ENCODE results near the gene ZDHHC12.

ZDHHC12 gene

DNA sequence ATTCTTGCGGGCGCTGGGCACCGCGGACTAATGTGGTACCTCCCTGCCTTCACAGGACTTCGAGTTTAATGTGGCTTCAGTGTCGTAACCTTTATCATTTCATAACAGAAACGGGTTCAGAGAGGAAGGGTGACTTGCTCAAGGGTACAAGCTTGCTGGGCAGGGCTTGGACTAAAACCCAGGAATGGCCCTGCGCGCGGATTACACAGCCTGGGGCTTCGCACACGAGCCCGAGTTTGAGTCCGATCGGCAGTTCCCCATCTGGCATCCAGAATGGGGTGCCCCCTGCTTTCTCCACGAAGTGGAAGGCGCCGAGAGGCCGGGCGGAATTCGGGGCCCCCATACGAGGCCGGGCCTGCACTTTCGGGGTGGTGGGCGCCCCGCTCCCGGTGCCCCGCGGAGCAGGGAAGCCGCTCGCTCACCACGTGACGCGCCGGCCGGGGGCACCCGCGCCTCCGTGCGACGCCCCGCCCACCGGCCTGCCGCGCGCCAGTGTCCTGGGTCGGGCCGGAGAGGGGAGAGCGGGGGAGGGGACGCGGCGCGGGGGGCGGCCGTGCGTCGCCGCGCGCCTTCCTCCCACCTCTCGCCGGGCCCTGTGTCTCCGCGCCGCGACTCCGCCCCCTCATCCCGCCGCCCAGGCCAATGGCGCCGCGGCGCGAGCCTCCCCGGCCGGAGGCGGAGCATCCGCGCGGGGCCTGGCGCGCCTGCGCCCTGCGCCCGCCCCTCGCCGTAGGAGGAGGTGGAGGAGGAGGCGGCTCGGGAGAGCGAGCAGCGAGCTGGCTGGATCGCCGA, 35.2 kb downstream of the ZDHHC12 start, which contains the start of gene SET:
SET (plus strand) TSS at position 722 of the 792 bp plus-strand sequence. CDS start 361 bp downstream, outside the sequence.
- peak; percentile 33 to 96 (median 84) for DNase-seq

DNA sequence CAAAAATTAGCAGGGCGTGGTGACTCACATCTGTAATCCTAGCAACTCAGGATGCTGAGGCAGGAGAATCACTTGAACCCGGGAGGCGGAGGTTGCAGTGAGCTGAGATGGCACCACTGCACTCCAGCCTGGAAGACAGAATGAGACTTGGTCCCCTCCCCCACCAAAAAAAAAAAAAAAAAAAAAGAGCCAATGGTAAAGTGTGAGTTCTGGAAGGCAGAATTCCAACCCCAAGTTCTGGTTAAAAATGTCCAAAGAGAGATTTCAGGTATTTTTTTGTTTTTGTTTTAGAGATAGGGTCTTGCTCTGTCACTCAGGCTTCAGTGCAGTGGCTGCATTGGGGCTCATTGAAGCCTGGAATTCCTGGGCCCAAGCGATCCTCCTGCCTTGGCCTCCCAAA, 36.5 kb downstream of the ZDHHC12 start:
- no peak for DNase-seq

DNA sequence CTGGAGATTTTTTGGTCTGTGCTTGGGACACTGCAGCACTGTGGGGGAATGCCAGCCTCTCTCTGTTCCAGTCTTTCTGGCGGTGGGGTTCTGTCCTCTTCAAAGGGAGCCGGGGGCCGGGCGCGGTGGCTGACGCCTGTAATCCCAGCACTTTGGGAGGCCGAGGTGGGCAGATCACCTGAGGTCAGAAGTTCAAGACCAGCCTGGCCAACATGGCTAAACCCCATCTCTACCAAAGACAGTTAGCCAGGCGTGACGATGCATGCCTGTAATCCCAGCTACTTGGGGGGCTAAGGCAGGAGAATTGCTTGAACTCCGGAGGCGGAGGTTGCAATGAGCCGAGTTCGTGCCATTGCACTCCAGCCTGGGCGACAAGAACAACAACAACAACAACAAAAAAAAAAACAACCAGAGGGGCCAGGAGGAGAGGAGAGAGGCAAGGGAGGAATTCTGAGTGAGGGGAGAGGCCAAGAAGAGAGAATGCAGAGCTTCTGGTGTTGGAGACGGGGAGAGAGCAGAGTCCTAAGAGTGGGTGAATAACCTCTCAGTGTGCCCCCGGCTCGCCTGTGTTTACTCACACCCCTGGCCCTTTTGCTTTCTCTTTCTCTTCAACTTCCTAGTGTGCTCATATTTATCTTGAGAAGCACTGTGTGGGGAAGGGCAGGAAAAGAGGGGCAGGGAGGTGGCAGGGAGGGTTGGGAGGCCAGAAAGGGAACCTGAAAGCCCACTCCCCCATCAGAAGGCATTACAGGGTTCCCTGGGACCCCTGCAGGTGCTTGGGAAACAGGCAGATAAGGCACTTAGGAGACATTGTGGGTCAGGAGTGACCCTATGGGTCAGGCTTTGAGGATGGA, 38.1 kb downstream of the ZDHHC12 start:
- no peak for DNase-seq

DNA sequence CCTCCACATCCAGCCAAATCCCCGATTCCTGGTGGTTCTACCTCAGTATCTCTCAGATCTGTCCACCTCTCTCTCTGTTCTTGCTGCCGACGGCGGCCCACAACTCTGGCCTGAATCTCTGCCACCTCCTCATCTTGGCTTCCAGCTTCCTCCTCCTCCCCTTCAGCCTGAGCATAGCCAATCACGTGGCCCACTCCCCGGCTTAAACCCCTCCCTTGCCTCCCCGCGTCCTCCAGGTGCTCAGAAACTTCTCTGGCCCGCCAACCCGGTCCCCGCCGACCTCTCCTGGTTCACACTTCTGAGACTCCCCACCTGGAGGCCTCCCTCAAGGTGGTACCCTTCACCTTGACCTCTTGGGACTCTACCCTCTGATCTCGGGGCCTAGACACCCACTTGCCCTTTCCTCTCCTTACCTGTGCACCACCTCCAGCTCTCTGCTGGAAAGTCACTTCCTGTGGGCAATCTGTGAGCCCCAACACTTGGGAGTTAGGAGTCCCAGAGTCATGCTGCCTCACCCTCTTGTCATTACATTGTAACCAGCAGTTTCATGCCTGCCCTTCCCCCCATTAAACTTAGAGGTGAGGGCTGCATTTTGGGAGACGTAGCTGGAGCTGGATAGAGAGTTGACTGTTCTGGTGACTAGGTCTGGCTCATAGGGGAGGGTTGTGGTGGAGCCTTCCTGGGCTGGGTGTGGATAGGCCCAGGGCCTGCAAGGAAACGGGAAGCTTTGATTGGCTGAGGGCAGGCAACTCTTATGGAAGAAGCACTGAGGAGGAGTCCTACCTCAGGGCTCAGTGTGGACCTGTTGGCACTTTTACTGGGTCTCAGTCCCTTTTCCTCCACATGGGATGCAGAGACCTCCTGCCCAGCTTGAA, 39.4 kb downstream of the ZDHHC12 start:
- DNase-seq = peak in 31 of 51 donors; percentile 5 to 62 (median 26)

DNA sequence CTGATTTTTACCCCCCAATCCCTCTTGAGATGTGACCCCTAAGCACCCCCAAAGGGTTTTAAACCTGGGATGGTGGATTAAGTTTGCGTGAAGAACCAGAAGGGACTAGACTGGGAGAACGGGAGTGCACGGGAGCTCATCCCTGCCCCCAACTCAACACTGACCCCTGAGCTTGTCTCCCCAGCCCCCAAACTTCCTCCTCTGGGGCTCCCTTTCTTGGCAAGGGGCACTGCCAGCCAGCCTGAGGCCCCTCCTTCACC, 39.9 kb downstream of the ZDHHC12 start:
- DNase-seq = no peak

DNA sequence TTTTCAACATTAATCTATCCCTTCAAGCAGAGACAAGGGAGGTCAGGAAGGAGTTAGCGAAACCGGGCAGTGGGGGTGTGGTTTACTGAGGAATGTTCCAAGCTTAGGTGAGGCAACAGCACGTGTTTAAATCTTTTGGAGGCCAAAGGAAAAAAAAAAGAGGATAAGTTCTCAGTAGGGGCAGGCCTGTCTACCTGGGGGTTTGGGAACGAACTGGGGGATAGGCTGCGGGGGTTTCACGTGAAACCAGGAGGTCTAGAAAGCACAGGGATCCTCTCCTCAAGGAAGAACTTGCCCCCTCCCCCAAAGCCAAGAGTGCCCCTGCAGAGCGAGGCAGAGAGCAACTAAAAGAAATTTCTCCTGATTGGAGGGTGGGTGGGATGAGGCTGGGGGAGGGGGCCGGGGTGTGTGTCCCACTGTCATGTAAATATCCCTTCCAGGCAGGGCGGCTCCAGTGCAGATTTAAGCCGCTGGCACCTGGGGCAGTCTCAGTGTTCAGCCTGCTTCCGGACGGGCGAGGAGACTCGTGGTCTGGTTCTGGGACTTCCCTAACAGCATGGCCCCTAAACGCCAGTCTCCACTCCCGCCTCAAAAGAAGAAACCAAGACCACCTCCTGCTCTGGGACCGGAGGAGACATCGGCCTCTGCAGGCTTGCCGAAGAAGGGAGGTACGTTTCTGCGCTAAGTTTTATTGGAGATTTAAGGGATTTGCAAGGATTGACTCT, 40.4 kb downstream of the ZDHHC12 start:
- peak in 7 of 51 donors; percentile 3 to 15 (median 10) for DNase-seq

DNA sequence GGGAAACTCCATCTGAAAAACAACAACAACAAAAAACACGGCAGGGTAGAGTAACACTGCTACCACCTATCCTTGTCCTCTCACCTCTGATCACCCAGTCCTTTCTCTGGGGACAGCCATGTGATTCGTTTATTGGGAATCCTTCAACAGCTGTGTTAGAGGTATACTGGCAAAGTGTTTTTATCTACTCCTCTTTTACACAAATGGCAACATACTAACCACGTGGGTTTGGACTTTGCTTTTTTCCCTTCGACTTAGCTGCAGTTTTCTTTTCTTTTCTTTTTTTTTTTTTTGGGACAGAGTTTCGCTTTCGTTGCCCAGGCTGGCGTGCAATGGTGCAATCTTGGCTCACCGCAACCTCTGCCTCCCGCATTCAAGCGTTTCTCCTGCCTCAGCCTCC, 46.1 kb downstream of the ZDHHC12 start:
- DNase-seq = no peak

DNA sequence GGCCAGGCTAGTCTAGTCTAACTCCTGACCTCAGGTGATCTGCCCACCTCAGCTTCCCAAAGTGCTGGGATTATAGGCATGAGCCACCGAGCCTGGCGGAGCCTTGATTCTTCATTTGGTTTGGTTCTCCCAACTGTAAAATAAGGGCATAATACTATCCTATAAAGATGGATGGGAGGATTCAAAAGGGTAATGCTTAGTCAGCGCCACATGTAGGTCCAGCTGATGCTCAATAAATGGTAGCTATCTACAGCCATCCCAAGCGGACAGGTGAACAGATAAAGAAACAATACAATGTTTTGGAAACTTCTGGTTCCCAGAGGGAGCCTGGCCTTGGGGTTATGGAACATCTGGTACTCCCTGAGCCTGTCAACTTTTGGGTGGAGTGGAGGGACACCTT, 48.5 kb downstream of the ZDHHC12 start:
- DNase-seq = no peak
